HG03095 (cell line): ENCODE data around the gene IQCK.

Source experiments
- ATAC-seq: cut with Tn5 transposase; IDR thresholded peaks from one replicate; pipeline ENCODE4 v1.9.1; 2021; ENCODE audit warnings: moderate library complexity; ENCODE audit not compliant: unreplicated experiment

Gene IQCK

GRCh38 chr16:19881028-19881427 lies 163.0 kb downstream of the IQCK start:
- ATAC-seq: no peak

- no peak for ATAC-seq
Measured at GRCh38 chr16:19881783-19882182, 163.7 kb downstream of the IQCK start.

GRCh38 chr16:19882186-19882585 lies 164.1 kb downstream of the IQCK start:
- ATAC-seq: no peak

- no peak for ATAC-seq
Measured at GRCh38 chr16:19882646-19883045, 164.6 kb downstream of the IQCK start.

- no peak for ATAC-seq
Measured at GRCh38 chr16:19883296-19883965, 165.4 kb downstream of the IQCK start.

- no peak for ATAC-seq
Measured at GRCh38 chr16:19883966-19884485, 166.0 kb downstream of the IQCK start.

GRCh38 chr16:19884611-19885450 lies 166.8 kb downstream of the IQCK start, which contains the start of gene GPRC5B:
Gene GPRC5B (minus strand): TSS chr16:19884848. CDS start chr16:19872845, 12,003 bp downstream.
- no peak for ATAC-seq

GRCh38 chr16:19885451-19886072 lies 167.5 kb downstream of the IQCK start:
- ATAC-seq: no peak

- ATAC-seq: no peak
Measured at GRCh38 chr16:19886073-19886941, 168.2 kb downstream of the IQCK start.

GRCh38 chr16:19888834-19889233 lies 170.8 kb downstream of the IQCK start:
- no peak for ATAC-seq

GRCh38 chr16:19890901-19891300 lies 172.8 kb downstream of the IQCK start:
- no peak for ATAC-seq

- ATAC-seq: no peak
Measured at GRCh38 chr16:19892902-19893301, 174.8 kb downstream of the IQCK start.

- no peak for ATAC-seq
Measured at GRCh38 chr16:19894586-19894985, 176.5 kb downstream of the IQCK start.

GRCh38 chr16:19896951-19897350 lies 178.9 kb downstream of the IQCK start:
- ATAC-seq: no peak

- ATAC-seq: no peak
Measured at GRCh38 chr16:19898166-19898565, 180.1 kb downstream of the IQCK start.

GRCh38 chr16:19898924-19899604 lies 181.0 kb downstream of the IQCK start:
- ATAC-seq: no peak

GRCh38 chr16:19899605-19899955 lies 181.5 kb downstream of the IQCK start:
- no peak for ATAC-seq

GRCh38 chr16:19901164-19901563 lies 183.1 kb downstream of the IQCK start:
- no peak for ATAC-seq

- ATAC-seq: no peak
Measured at GRCh38 chr16:19907161-19907992, 189.3 kb downstream of the IQCK start.
